Cardiac muscle cell (in vitro differentiated cells and primary cell): ENCODE results near the gene MYL5. TPM values are rescaled to one million over a fixed set of nuclear protein-coding genes. Genes with fewer than 3 reads are reported as not detected.

Experiments
- DNase-seq, 2 donors: peaks; one replicate each; pipeline versions ENCODE4 v3.0.0 to v3.0.0-alpha.2; 2010 to 2017; ENCODE audit warnings: low read depth in 1 of 2, low spot score in 1 of 2
- H3K27ac ChIP-seq: fragments of 200-600 bp; sonication (generic); 2 replicates; pipeline ENCODE4 v1.5.1; 2016
- H3K27me3 ChIP-seq: fragments of 200-600 bp; sonication (generic); 2 replicates; pipeline ENCODE4 v1.6.0; 2016; ENCODE audit warnings: control low read depth
- H3K36me3 ChIP-seq: fragments of 200-600 bp; sonication (generic); 2 replicates; pipeline ENCODE4 v1.5.1; 2016; ENCODE audit warnings: control low read depth
- H3K4me1 ChIP-seq: fragments of 200-600 bp; sonication (generic); 2 replicates; pipeline ENCODE4 v1.8.1; 2017; ENCODE audit warnings: low read depth, mild to moderate bottlenecking, mixed run types
- H3K4me3 ChIP-seq: fragments of 200-600 bp; sonication (generic); 2 replicates; pipeline ENCODE4 v1.5.1; 2016; ENCODE audit warnings: mild to moderate bottlenecking
- H3K9me3 ChIP-seq: fragments of 200-600 bp; sonication (generic); 2 replicates; pipeline ENCODE4 v1.5.1; 2017; ENCODE audit warnings: low read depth, mild to moderate bottlenecking, control low read depth
- polyA plus RNA-seq: library from polyadenylated mRNA; unstranded; fragments of >200 nt; fragmentation: Nextera tagmentation; extraction: Ambion mirVana; gene quantifications from 2 replicates; pipeline ENCODE4 v1.2.1, GENCODE V29; 2016
- total RNA-seq: library from RNA; depleted of rRNA; stranded (reverse); fragments of >200 nt; gene quantifications from 2 replicates; pipeline ENCODE4 v1.2.3, GENCODE V29; 2016
- TF ChIP-seq, protein P1 (sequence below): IDR thresholded peaks from 2 replicates; pipeline ENCODE4 v1.5.1; 2012; ENCODE audit warnings: low read depth, mild to moderate bottlenecking, low read length

MYL5 gene
- total and polyA plus RNA-seq, 2 experiments from 2014 or later: 33.8 to 40.5 TPM

DNA sequence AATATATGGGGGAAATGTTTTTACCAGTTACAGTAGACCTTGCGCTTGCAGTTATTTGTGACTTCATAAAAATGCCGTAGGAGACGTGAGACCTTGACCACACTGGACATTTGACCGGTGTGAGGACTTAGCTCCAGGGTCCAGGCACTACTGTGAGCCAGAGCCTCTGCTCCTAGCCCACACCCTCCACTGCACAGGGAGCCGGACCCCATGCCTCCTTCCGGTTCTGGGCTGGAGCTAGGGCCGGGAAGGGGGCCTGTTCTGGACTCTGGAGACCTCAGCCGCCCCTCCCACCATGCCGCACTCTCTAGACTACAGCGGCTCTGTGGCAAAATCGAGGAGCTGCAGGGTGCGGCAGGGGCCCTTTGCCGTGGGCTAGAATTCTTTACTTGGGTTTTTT, 36.6 kb downstream of the MYL5 start:
- H3K27ac ChIP-seq: no peak overlapping the region
- H3K36me3 ChIP-seq: no peaks in the 10 kb centered on the region
- no peaks in the 10 kb centered on the region for H3K27me3 ChIP-seq
- DNase-seq: no peak
- H3K4me1 ChIP-seq: peaks cover 5% of the 10 kb centered on the region
- no peak overlapping the region for H3K4me3 ChIP-seq
- TF ChIP-seq, protein P1, sequence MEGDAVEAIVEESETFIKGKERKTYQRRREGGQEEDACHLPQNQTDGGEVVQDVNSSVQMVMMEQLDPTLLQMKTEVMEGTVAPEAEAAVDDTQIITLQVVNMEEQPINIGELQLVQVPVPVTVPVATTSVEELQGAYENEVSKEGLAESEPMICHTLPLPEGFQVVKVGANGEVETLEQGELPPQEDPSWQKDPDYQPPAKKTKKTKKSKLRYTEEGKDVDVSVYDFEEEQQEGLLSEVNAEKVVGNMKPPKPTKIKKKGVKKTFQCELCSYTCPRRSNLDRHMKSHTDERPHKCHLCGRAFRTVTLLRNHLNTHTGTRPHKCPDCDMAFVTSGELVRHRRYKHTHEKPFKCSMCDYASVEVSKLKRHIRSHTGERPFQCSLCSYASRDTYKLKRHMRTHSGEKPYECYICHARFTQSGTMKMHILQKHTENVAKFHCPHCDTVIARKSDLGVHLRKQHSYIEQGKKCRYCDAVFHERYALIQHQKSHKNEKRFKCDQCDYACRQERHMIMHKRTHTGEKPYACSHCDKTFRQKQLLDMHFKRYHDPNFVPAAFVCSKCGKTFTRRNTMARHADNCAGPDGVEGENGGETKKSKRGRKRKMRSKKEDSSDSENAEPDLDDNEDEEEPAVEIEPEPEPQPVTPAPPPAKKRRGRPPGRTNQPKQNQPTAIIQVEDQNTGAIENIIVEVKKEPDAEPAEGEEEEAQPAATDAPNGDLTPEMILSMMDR: no peak
- H3K9me3 ChIP-seq: no peaks in the 10 kb centered on the region

DNA sequence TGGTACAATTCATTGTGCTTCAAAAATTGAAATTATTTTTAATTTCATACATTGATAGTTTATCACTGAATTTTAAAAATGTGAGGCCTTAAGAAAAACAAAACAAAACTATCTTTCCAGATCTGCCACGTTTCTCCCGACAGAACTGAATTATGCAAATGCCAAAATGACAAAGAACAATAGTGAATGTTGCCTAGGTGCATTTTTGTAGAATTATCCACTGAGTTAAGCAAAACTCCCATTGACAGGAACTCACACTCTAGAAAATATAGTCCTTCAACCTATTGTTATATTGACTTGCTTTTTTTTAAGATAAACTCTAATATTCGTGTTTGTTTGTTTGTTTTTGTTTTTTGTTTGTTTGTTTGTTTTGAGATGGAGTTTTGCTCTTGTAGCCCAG, 37.8 kb downstream of the MYL5 start:
- no peaks in the 10 kb centered on the region for H3K36me3 ChIP-seq
- H3K27ac ChIP-seq: no peak overlapping the region
- no peaks in the 10 kb centered on the region for H3K27me3 ChIP-seq
- H3K9me3 ChIP-seq: no peaks in the 10 kb centered on the region
- H3K4me3 ChIP-seq: no peak overlapping the region
- TF ChIP-seq, protein P1: no peak
- H3K4me1 ChIP-seq: peaks cover 5% of the 10 kb centered on the region
- DNase-seq: no peak

- Histone ChIP-seq H3K4me1 (no peaks in the 10 kb centered on the region), H3K9me3 (no peaks in the 10 kb centered on the region), H3K27me3 (no peaks in the 10 kb centered on the region), H3K4me3 (no peak overlapping the region), H3K27ac (no peak overlapping the region), H3K36me3 (no peaks in the 10 kb centered on the region)
- TF ChIP-seq, protein P1: no peak
- DNase-seq: no peak
Observed at GRCh38 chr4:712916-713632, 38.7 kb downstream of the MYL5 start.

- TF ChIP-seq, protein P1: no peak
- Histone ChIP-seq H3K27me3 (no peaks in the 10 kb centered on the region), H3K27ac (no peak overlapping the region), H3K4me3 (no peak overlapping the region), H3K9me3 (no peaks in the 10 kb centered on the region), H3K4me1 (no peaks in the 10 kb centered on the region), H3K36me3 (no peaks in the 10 kb centered on the region)
- no peak for DNase-seq
Observed at GRCh38 chr4:714087-714486, 39.7 kb downstream of the MYL5 start.

DNA sequence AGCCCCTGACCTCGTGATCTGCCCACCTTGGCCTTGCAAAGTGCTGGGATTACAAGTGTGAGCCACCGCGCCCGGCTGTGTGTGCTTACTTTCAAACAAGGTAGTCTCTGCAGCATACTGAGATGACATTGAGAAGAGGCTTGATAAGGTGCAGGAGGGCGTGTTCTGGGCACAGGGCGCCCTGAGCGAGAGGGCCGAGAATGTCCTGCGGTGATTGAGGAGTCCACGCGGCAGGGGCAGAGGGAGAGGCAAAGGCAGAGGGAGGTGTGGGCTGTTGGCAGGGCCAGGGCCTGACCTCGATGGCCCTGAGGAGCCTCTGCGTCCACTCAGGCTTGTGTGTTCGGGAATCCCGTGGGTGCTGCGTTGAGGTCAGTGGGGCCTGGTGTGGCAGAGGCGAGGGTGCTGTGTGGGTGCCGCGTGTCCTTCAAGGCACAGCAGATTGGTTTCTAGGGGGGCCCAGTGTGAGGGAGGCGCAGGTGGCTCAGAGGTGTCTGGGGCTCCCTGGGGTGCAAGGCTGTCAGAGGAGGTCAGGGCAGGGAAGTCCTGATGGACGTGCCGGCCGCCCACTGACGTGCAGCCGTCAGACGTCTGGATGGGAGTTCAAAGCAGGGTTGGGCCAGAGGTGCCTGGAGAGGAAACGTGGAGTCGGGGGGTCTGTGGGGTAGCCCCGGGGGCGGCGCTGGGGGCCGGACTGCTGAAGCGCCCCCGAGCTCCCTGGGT, 43.4 kb downstream of the MYL5 start:
- H3K36me3 ChIP-seq: no peaks in the 10 kb centered on the region
- peak overlapping the region; percentile 62 for H3K27ac ChIP-seq
- TF ChIP-seq, protein P1: no peak
- no peaks in the 10 kb centered on the region for H3K27me3 ChIP-seq
- H3K4me1 ChIP-seq: no peaks in the 10 kb centered on the region
- no peaks in the 10 kb centered on the region for H3K9me3 ChIP-seq
- no peak overlapping the region for H3K4me3 ChIP-seq
- DNase-seq: no peak
